ENCODE measurements around the gene CAPN14.

Gene CAPN14

GRCh38 chr2:31223749-31224148 lies 6.4 kb upstream of the CAPN14 start:
- TF ChIP-seq POLR2A (IDR thresholded peaks at IDR 0.05; ENCODE audit: low read depth, low read length): no peak
- no peak for FAIRE-seq
- no peak for DNase-seq (ENCODE audit: insufficient read length, low spot score)

DNA sequence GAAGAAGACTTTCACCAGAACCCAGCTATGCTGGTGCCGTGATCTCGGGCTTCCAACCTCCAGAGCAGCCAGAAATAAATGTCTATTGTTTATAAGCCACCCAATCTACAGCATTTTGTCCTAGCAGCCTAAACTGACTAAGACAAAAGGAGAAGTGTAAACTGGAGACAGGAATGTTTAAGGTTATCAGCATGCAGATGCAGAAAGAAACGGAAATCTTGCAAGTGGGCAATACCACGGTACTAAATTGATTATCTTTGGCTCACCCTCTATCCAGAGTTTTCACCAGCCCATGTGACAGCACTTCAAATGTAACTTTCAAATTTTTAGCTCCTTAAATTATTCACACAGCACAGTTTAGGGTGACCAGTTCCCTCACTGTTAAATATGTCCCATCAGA lies 5.7 kb upstream of the CAPN14 start:
- FAIRE-seq (no peak), DNase-seq (ENCODE audit: insufficient read length, low spot score) (no peak)
- TF ChIP-seq POLR2A (IDR thresholded peaks at IDR 0.05; ENCODE audit: low read depth, low read length): no peak

DNA sequence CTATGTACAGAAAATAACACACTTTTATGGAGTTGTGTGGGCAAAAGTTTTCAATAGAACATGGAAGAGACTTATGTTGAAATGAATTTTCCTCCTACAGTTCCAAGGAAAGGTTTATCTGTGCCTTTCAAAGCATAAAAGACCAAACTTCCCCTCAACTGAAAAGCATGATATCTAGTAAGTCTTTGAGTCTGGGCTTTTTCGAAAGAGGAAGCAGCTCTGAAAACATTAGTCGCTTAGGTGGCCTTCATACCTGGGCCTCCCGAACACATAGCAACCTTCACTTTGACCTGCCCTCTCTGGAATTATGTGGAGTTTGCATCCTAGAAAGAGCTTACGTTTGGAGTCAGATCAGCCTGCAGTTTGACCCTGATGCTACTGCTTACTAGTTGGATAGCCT lies 4.8 kb upstream of the CAPN14 start:
- TF ChIP-seq POLR2A (IDR thresholded peaks at IDR 0.05; ENCODE audit: low read depth, low read length): no peak
- FAIRE-seq: no peak
- no peak for DNase-seq (ENCODE audit: insufficient read length, low spot score)

DNA sequence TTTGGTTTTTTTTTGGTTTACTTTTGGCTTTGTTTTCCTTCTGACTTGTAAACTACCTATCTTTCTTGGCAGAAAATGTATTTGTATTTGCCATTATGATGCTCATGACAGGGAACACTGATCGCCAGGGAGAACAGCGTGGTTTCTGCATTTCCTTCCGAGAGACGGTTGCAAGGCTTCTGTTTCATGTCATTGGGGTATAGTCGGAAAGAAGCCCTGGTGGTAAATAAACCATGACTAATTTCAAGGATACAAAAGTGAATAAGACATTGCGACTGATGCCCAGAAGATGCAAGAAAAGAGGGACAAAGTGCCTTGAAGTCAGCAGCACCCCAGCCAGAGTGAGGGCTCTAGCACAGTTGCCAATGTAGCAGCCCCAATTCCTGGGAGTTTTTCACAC lies 4.2 kb upstream of the CAPN14 start:
- TF ChIP-seq POLR2A (IDR thresholded peaks at IDR 0.05; ENCODE audit: low read depth, low read length): no peak
- DNase-seq (ENCODE audit: insufficient read length, low spot score): no peak
- FAIRE-seq: no peak

DNA sequence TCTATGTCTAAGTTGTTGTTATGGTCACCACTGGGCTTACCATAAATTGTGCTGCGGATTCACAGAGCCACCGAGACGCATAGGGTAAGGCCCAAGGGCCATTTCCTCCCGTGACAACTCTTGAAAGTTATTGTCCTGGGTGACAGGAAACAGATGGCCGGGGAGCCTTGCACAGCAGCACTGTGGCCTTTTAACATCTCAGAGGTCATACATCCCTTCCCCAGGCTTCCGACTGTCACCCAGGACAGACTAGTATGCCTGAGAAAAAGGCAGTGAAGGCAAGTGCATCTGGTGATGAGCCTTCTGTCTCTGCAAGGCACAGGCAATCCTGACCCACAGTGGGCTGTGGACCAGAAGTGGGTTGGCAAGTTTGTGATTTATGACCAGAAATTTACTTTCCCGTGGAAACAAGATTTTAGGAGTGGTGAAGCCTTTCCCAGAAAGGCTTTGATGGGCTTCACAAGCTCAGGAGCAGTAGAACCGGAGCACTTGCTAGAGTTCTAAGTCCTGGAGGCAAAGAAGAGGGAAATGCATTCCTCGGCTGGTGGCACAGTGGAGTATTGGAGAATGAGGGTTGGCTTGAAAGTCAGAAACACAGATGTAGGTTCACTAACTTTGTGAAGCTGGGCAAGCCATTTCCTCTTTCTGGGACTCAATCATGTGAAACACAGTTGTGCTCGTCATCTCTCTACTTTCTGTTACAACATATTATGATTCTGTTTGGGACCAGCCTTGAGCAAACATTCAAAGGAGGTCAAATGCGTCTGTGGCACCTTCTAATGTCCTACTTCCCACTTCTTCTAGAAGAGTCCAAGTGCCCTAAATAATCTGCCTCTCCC lies 2.0 kb upstream of the CAPN14 start:
- no peak for TF ChIP-seq POLR2A (IDR thresholded peaks at IDR 0.05; ENCODE audit: low read depth, low read length)
- DNase-seq (ENCODE audit: insufficient read length, low spot score) (no peak), FAIRE-seq (no peak)

DNA sequence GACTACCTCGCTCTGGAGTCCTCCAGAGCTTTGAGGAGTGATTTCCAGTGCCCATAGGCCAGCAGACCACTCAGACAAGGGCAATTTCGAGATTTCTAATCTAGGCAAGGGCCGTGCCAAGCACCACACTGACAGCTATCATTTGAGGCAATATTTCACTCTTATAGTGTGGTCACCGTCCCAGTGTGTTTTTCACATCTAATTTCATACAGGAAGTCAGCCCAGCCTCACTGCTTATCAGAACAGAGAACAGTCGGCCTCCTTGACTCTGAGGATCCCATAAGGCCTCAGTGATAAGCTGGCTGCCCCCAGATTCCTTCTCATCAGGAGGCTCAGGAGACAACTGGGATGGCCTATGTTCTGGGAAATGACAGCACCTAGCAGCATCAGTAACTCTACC lies 581 bp downstream of the CAPN14 start:
- no peak for DNase-seq (ENCODE audit: insufficient read length, low spot score)
- no peak for FAIRE-seq
- TF ChIP-seq POLR2A (IDR thresholded peaks at IDR 0.05; ENCODE audit: low read depth, low read length): no peak

- TF ChIP-seq POLR2A (IDR thresholded peaks at IDR 0.05; ENCODE audit: low read depth, low read length): no peak
- FAIRE-seq: no peak
- no peak for DNase-seq (ENCODE audit: insufficient read length, low spot score)
Measured at GRCh38 chr2:31214444-31214915, 2.8 kb downstream of the CAPN14 start.

GRCh38 chr2:31213601-31214443 lies 3.5 kb downstream of the CAPN14 start:
- FAIRE-seq (no peak), DNase-seq (ENCODE audit: insufficient read length, low spot score) (no peak)
- TF ChIP-seq POLR2A (IDR thresholded peaks at IDR 0.05; ENCODE audit: low read depth, low read length): no peak

DNA sequence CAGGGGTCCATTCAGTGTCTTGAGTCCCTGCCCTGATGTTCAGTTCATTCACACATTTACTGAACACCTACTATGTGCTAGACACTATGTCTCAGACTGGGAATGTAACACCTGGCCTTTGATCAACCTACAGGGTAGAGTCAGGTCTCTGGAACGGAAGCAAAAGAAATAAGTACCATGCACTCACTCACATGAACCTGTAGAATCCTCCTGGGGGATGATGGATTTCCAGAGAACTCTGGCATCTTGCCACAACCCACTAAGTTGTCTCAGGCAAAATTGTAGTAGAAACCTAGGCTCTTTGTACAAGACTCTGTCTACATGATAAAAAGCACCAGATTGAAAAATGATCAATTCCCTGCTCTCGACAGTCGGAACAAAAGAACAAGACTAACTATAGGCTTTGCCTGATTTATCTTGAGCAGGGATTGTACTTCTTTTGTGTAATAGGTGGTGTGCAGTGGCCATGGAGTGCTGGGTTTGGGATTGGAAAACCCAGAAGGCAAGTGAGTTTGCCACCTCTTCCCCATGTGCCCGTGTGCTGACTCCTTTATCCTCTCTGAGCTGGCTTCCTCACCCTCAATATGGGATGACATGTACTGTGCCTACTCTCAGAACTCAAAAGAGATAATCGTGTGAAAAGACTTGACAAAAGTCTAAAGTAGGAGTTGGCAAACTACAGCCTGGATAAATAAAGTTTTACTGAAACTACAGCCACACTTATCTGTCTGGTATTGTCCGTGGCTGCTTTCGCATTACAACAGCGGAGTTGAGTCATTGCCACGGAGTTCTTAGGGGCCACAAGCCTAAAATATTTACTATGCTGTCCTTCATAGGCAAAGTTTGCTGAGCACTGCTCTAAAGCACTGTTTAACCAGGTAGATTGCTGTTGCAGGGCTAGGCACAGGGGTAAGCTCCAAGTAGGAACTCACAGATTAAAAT lies 4.4 kb downstream of the CAPN14 start:
- no peak for DNase-seq (ENCODE audit: insufficient read length, low spot score)
- no peak for TF ChIP-seq POLR2A (IDR thresholded peaks at IDR 0.05; ENCODE audit: low read depth, low read length)
- no peak for FAIRE-seq

- no peak for DNase-seq (ENCODE audit: insufficient read length, low spot score)
- no peak for FAIRE-seq
- TF ChIP-seq POLR2A (IDR thresholded peaks at IDR 0.05; ENCODE audit: low read depth, low read length): no peak
Measured at GRCh38 chr2:31208240-31208639, 9.1 kb downstream of the CAPN14 start.

GRCh38 chr2:31207790-31208189 lies 9.5 kb downstream of the CAPN14 start:
- TF ChIP-seq POLR2A (IDR thresholded peaks at IDR 0.05; ENCODE audit: low read depth, low read length): no peak
- FAIRE-seq (no peak), DNase-seq (ENCODE audit: insufficient read length, low spot score) (no peak)

GRCh38 chr2:31205613-31206012 lies 11.7 kb downstream of the CAPN14 start:
- no peak for TF ChIP-seq POLR2A (IDR thresholded peaks at IDR 0.05; ENCODE audit: low read depth, low read length)
- FAIRE-seq (no peak), DNase-seq (ENCODE audit: insufficient read length, low spot score) (no peak)

GRCh38 chr2:31205186-31205585 lies 12.1 kb downstream of the CAPN14 start:
- FAIRE-seq (no peak), DNase-seq (ENCODE audit: insufficient read length, low spot score) (no peak)
- no peak for TF ChIP-seq POLR2A (IDR thresholded peaks at IDR 0.05; ENCODE audit: low read depth, low read length)

DNA sequence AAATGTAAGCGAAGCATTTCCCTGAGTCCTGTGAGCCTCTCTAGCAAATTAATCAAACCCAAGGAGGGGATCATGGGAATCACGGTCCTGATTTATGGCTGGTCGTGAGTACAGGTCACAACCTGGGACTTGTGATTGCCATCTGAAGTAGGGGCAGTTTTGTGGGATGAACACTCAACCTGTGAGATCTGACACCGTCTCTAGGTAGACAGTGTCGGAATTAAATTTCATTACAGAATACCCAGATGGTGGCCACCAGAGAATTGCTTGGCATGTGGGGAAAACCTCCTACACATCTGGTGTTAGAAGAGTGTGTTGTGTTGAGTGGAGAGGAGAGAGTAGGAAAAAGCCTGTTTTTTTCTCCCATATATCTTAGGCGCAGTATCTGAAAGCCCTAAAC lies 12.5 kb downstream of the CAPN14 start:
- TF ChIP-seq POLR2A (IDR thresholded peaks at IDR 0.05; ENCODE audit: low read depth, low read length): no peak
- FAIRE-seq (no peak), DNase-seq (ENCODE audit: insufficient read length, low spot score) (no peak)
